Stimulated activated CD8-positive, alpha-beta memory T cell treated with anti-CD3 and anti-CD28 coated beads, Interleukin-4, amount 100 ng/mL, for 24 hours (primary cell): ENCODE measurements around the gene SYNE3.

Experiments
- DNase-seq: peaks from one replicate; pipeline ENCODE4 v3.0.0-alpha.2; 2020; ENCODE audit warnings: low read depth

Gene SYNE3

GRCh38 chr14:95504135-95505029, 12.1 kb downstream of the SYNE3 start:
- no peak for DNase-seq

- no peak for DNase-seq
Observed at GRCh38 chr14:95503365-95504134, 12.9 kb downstream of the SYNE3 start.

GRCh38 chr14:95502381-95502950, 14.0 kb downstream of the SYNE3 start:
- no peak for DNase-seq

GRCh38 chr14:95500772-95501401, 15.6 kb downstream of the SYNE3 start:
- DNase-seq: no peak

- no peak for DNase-seq
Observed at GRCh38 chr14:95500201-95500681, 16.2 kb downstream of the SYNE3 start.

GRCh38 chr14:95499354-95499750, 17.1 kb downstream of the SYNE3 start:
- no peak for DNase-seq

- no peak for DNase-seq
Observed at GRCh38 chr14:95498622-95499353, 17.7 kb downstream of the SYNE3 start.

GRCh38 chr14:95497561-95498011, 18.9 kb downstream of the SYNE3 start:
- DNase-seq: no peak

- no peak for DNase-seq
Observed at GRCh38 chr14:95496690-95497259, 19.7 kb downstream of the SYNE3 start.

GRCh38 chr14:95496111-95496681, 20.3 kb downstream of the SYNE3 start:
- DNase-seq: no peak

GRCh38 chr14:95495538-95496025, 20.9 kb downstream of the SYNE3 start:
- DNase-seq: no peak

GRCh38 chr14:95495076-95495475, 21.4 kb downstream of the SYNE3 start:
- no peak for DNase-seq

GRCh38 chr14:95494456-95494855, 22.0 kb downstream of the SYNE3 start:
- no peak for DNase-seq

- DNase-seq: no peak
Observed at GRCh38 chr14:95493976-95494375, 22.5 kb downstream of the SYNE3 start.

GRCh38 chr14:95493503-95493902, 22.9 kb downstream of the SYNE3 start:
- no peak for DNase-seq

- DNase-seq: no peak
Observed at GRCh38 chr14:95491936-95492608, 24.4 kb downstream of the SYNE3 start.

GRCh38 chr14:95490727-95491451, 25.6 kb downstream of the SYNE3 start:
- DNase-seq: no peak

- no peak for DNase-seq
Observed at GRCh38 chr14:95490138-95490509, 26.3 kb downstream of the SYNE3 start.
